ENCODE results near the gene PKLR.

Gene PKLR

GRCh38 chr1:155326631-155327037 lies 25.4 kb upstream of the PKLR start:
- Histone ChIP-seq H3K27me3 (ENCODE audit: control insufficient read depth, low read length) (no peaks in the 10 kb centered on the region), H3K4me3 (ENCODE audit: low read length) (no peak overlapping the region), H3K4me1 (ENCODE audit: control insufficient read depth, low read length) (peaks cover 35% of the 10 kb centered on the region), H3F3A (ENCODE audit: control insufficient read depth, insufficient read depth) (0 out of 2 replicates have a peak, but pooled peaks cover 4% of the 10 kb centered on the region), H4K20me1 (ENCODE audit: control insufficient read depth, insufficient read depth, low read depth, low read length) (no peaks in the 10 kb centered on the region), H3K4me2 (ENCODE audit: low read length) (no peak overlapping the region), H3K79me2 (ENCODE audit: control insufficient read depth, low read length) (peaks cover 10% of the 10 kb centered on the region), H3K9me2 (replicated peaks; ENCODE audit: control insufficient read depth, low read length) (no peaks in the 10 kb centered on the region), H3K36me3 (ENCODE audit: control insufficient read depth, low read length) (peaks cover 36% of the 10 kb centered on the region), H3K9me3 (ENCODE audit: control insufficient read depth, insufficient read depth, low read length) (no peaks in the 10 kb centered on the region), H3K27ac (ENCODE audit: low read depth, low read length) (no peak overlapping the region)
- TF ChIP-seq CTCF (IDR thresholded peaks at IDR 0.05; ENCODE audit: low read depth, low read length, poor library complexity, severe bottlenecking) (no peak), EZH2phosphoT487 (IDR thresholded peaks at IDR 0.05; ENCODE audit: borderline replicate concordance, low read length) (no peak)

GRCh38 chr1:155326020-155326526 lies 24.8 kb upstream of the PKLR start:
- Histone ChIP-seq H4K20me1 (ENCODE audit: control insufficient read depth, insufficient read depth, low read depth, low read length) (no peaks in the 10 kb centered on the region), H3K9me2 (replicated peaks; ENCODE audit: control insufficient read depth, low read length) (no peaks in the 10 kb centered on the region), H3K27me3 (ENCODE audit: control insufficient read depth, low read length) (no peaks in the 10 kb centered on the region), H3K36me3 (ENCODE audit: control insufficient read depth, low read length) (peaks cover 31% of the 10 kb centered on the region), H3K79me2 (ENCODE audit: control insufficient read depth, low read length) (peaks cover 10% of the 10 kb centered on the region), H3K27ac (ENCODE audit: low read depth, low read length) (no peak overlapping the region), H3K4me3 (ENCODE audit: low read length) (no peak overlapping the region), H3F3A (ENCODE audit: control insufficient read depth, insufficient read depth) (0 out of 2 replicates have a peak, but pooled peaks cover 4% of the 10 kb centered on the region), H3K4me2 (ENCODE audit: low read length) (peak overlapping the region; percentile 100; the same call in 1 of the 2 replicates), H3K4me1 (ENCODE audit: control insufficient read depth, low read length) (peaks cover 31% of the 10 kb centered on the region), H3K9me3 (ENCODE audit: control insufficient read depth, insufficient read depth, low read length) (no peaks in the 10 kb centered on the region)
- TF ChIP-seq CTCF (IDR thresholded peaks at IDR 0.05; ENCODE audit: low read depth, low read length, poor library complexity, severe bottlenecking) (no peak), EZH2phosphoT487 (IDR thresholded peaks at IDR 0.05; ENCODE audit: borderline replicate concordance, low read length) (no peak)

- H3K4me2 ChIP-seq (ENCODE audit: low read length): peak overlapping the region; percentile 100
- no peaks in the 10 kb centered on the region for H3K9me3 ChIP-seq (ENCODE audit: control insufficient read depth, insufficient read depth, low read length)
- no peaks in the 10 kb centered on the region for H3K9me2 ChIP-seq (replicated peaks; ENCODE audit: control insufficient read depth, low read length)
- TF ChIP-seq CTCF (IDR thresholded peaks at IDR 0.05; ENCODE audit: low read depth, low read length, poor library complexity, severe bottlenecking) (no peak), EZH2phosphoT487 (IDR thresholded peaks at IDR 0.05; ENCODE audit: borderline replicate concordance, low read length) (no peak)
- H3K27me3 ChIP-seq (ENCODE audit: control insufficient read depth, low read length): no peaks in the 10 kb centered on the region
- H3K4me1 ChIP-seq (ENCODE audit: control insufficient read depth, low read length): peaks cover 32% of the 10 kb centered on the region
- H3K36me3 ChIP-seq (ENCODE audit: control insufficient read depth, low read length): peaks cover 29% of the 10 kb centered on the region
- peak overlapping the region; percentile 99 for H3K4me3 ChIP-seq (ENCODE audit: low read length)
- no peak overlapping the region for H3K27ac ChIP-seq (ENCODE audit: low read depth, low read length)
- H4K20me1 ChIP-seq (ENCODE audit: control insufficient read depth, insufficient read depth, low read depth, low read length): no peaks in the 10 kb centered on the region
- H3F3A ChIP-seq (ENCODE audit: control insufficient read depth, insufficient read depth): 0 out of 2 replicates have a peak, but pooled peaks cover 4% of the 10 kb centered on the region
- H3K79me2 ChIP-seq (ENCODE audit: control insufficient read depth, low read length): peaks cover 10% of the 10 kb centered on the region
Measured at GRCh38 chr1:155325603-155325893, 24.3 kb upstream of the PKLR start.

Measured in DOHH2 (cell line).